K562 (cell line): ENCODE measurements around the gene NYNRIN. TPM values are rescaled to one million over a fixed set of nuclear protein-coding genes. Genes with fewer than 3 reads are reported as not detected.

Source experiments
- CC2D1A ChIP-seq: fragments of 450-650 bp; IDR thresholded peaks from 2 replicates; pipeline ENCODE4 v1.6.1; 2017; ENCODE audit warnings: mild to moderate bottlenecking
- FOXJ2 ChIP-seq: fragments of 200-800 bp; sonication (Bioruptor generic); IDR thresholded peaks from 2 replicates; pipeline ENCODE4 v1.6.1; 2016; ENCODE audit warnings: missing genetic modification characterization, missing compliant biosample characterization
- FOXJ3 ChIP-seq: sonication (generic); formaldehyde crosslinking; IDR thresholded peaks from 2 replicates; pipeline ENCODE4 v1.4.0; 2020; ENCODE audit warnings: mild to moderate bottlenecking, missing genetic modification reagents
- PRPF4 ChIP-seq: fragments of 200-400 bp; formaldehyde crosslinking; IDR thresholded peaks from one replicate; pipeline ENCODE4 v1.6.1; 2017; ENCODE audit warnings: low read length, low read depth, mild to moderate bottlenecking; ENCODE audit not compliant: insufficient read depth, poor library complexity, severe bottlenecking
- SMAD3 ChIP-seq: fragments of 450-650 bp; formaldehyde crosslinking; conservative IDR thresholded peaks from 2 replicates; pipeline ENCODE4 v1.4.0; 2020; ENCODE audit warnings: mild to moderate bottlenecking
- SMARCB1 ChIP-seq: IDR thresholded peaks from 2 replicates; pipeline ENCODE4 v1.6.1; 2011; ENCODE audit warnings: improper control_type of control experiment, low read depth; ENCODE audit not compliant: insufficient read length
- SMARCE1 ChIP-seq: fragments of 450-650 bp; IDR thresholded peaks from 2 replicates; pipeline ENCODE4 v1.7.1; 2016; ENCODE audit warnings: mild to moderate bottlenecking
- ZNF146 ChIP-seq: IDR thresholded peaks from one replicate; pipeline ENCODE4 v1.6.1; 2018; ENCODE audit warnings: missing compliant biosample characterization; ENCODE audit not compliant: unreplicated experiment
- ZNF778 ChIP-seq: fragments of 450-650 bp; formaldehyde crosslinking; IDR thresholded peaks from 2 replicates; pipeline ENCODE4 v1.4.0; 2020; ENCODE audit warnings: mild to moderate bottlenecking, moderate library complexity
- polyA plus RNA-seq, 8 experiments: library from polyadenylated mRNA; depleted of rRNA in 4 of 8; stranded (reverse) in 5 of 8; unstranded in 3 of 8; fragments of >200 nt; fragmentation: Nextera tagmentation in 2 of 8; fragmentation: Illumina TruSeq in 1 of 8; extraction: Ambion mirVana in 2 of 8; extraction: Trizol in 1 of 8; gene quantifications; 2 replicates each; pipeline versions ENCODE4 v1.2.1 to v1.2.3, GENCODE V29; 2011 to 2014; ENCODE audit warnings: inconsistent platforms in 1 of 8, missing spikeins in 1 of 8
- small RNA-seq: library from RNA; depleted of rRNA; stranded (forward); fragments of <200 nt; gene quantifications from one replicate; pipeline ENCODE3, GENCODE V24; 2014
- total RNA-seq, 7 experiments: library from RNA; depleted of rRNA in 6 of 7; stranded (reverse); fragments of >200 nt in 6 of 7; fragmentation: Illumina TruSeq in 2 of 7; extraction: Trizol in 2 of 7; gene quantifications; 2 replicates each; pipeline versions ENCODE4 v1.2.1 to v1.2.3, GENCODE V29; 2011 to 2021; ENCODE audit warnings: low replicate concordance in 1 of 7
- TF ChIP-seq, protein P1 (sequence below): fragments of 450-650 bp; IDR thresholded peaks from 2 replicates; pipeline ENCODE4 v1.6.1; 2016; ENCODE audit warnings: mild to moderate bottlenecking, moderate library complexity

NYNRIN gene
- total and polyA plus RNA-seq, 9 of the 15 experiments (the other 6 are each of a cell fraction or from before 2014, with no cell fraction given): 0.04 to 1.2 (median 0.28) TPM

DNA sequence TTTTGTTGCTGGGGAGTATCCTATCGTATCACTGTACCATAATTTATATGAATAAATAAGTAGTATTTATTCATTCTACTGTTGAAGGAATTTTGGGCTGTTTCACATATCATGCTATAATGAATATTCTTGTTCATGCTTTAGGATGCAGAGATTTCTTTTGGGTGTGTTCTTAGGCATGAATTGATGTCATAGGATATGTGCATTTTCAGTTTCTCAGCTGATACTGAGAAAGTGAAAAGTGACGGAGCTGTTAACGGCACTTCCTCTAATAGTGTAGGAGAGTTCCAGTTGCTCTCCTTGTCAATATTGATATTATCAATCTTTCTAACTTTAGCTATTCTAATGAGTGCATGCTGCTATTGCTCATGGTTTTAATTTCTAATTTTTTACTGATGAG, 67.0 kb downstream of the NYNRIN start (continued):
- TF ChIP-seq, protein P1, sequence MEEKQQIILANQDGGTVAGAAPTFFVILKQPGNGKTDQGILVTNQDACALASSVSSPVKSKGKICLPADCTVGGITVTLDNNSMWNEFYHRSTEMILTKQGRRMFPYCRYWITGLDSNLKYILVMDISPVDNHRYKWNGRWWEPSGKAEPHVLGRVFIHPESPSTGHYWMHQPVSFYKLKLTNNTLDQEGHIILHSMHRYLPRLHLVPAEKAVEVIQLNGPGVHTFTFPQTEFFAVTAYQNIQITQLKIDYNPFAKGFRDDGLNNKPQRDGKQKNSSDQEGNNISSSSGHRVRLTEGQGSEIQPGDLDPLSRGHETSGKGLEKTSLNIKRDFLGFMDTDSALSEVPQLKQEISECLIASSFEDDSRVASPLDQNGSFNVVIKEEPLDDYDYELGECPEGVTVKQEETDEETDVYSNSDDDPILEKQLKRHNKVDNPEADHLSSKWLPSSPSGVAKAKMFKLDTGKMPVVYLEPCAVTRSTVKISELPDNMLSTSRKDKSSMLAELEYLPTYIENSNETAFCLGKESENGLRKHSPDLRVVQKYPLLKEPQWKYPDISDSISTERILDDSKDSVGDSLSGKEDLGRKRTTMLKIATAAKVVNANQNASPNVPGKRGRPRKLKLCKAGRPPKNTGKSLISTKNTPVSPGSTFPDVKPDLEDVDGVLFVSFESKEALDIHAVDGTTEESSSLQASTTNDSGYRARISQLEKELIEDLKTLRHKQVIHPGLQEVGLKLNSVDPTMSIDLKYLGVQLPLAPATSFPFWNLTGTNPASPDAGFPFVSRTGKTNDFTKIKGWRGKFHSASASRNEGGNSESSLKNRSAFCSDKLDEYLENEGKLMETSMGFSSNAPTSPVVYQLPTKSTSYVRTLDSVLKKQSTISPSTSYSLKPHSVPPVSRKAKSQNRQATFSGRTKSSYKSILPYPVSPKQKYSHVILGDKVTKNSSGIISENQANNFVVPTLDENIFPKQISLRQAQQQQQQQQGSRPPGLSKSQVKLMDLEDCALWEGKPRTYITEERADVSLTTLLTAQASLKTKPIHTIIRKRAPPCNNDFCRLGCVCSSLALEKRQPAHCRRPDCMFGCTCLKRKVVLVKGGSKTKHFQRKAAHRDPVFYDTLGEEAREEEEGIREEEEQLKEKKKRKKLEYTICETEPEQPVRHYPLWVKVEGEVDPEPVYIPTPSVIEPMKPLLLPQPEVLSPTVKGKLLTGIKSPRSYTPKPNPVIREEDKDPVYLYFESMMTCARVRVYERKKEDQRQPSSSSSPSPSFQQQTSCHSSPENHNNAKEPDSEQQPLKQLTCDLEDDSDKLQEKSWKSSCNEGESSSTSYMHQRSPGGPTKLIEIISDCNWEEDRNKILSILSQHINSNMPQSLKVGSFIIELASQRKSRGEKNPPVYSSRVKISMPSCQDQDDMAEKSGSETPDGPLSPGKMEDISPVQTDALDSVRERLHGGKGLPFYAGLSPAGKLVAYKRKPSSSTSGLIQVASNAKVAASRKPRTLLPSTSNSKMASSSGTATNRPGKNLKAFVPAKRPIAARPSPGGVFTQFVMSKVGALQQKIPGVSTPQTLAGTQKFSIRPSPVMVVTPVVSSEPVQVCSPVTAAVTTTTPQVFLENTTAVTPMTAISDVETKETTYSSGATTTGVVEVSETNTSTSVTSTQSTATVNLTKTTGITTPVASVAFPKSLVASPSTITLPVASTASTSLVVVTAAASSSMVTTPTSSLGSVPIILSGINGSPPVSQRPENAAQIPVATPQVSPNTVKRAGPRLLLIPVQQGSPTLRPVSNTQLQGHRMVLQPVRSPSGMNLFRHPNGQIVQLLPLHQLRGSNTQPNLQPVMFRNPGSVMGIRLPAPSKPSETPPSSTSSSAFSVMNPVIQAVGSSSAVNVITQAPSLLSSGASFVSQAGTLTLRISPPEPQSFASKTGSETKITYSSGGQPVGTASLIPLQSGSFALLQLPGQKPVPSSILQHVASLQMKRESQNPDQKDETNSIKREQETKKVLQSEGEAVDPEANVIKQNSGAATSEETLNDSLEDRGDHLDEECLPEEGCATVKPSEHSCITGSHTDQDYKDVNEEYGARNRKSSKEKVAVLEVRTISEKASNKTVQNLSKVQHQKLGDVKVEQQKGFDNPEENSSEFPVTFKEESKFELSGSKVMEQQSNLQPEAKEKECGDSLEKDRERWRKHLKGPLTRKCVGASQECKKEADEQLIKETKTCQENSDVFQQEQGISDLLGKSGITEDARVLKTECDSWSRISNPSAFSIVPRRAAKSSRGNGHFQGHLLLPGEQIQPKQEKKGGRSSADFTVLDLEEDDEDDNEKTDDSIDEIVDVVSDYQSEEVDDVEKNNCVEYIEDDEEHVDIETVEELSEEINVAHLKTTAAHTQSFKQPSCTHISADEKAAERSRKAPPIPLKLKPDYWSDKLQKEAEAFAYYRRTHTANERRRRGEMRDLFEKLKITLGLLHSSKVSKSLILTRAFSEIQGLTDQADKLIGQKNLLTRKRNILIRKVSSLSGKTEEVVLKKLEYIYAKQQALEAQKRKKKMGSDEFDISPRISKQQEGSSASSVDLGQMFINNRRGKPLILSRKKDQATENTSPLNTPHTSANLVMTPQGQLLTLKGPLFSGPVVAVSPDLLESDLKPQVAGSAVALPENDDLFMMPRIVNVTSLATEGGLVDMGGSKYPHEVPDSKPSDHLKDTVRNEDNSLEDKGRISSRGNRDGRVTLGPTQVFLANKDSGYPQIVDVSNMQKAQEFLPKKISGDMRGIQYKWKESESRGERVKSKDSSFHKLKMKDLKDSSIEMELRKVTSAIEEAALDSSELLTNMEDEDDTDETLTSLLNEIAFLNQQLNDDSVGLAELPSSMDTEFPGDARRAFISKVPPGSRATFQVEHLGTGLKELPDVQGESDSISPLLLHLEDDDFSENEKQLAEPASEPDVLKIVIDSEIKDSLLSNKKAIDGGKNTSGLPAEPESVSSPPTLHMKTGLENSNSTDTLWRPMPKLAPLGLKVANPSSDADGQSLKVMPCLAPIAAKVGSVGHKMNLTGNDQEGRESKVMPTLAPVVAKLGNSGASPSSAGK: no peak
- no peak for TF ChIP-seq CC2D1A
- TF ChIP-seq SMARCE1: no peak
- no peak for TF ChIP-seq SMAD3 (CRISPR knock-in tag)
- TF ChIP-seq ZNF146: no peak
- no peak for TF ChIP-seq PRPF4
- TF ChIP-seq ZNF778 (CRISPR knock-in tag): no peak
- no peak for TF ChIP-seq FOXJ3 (CRISPR knock-in tag)
- no peak for TF ChIP-seq SMARCB1
- TF ChIP-seq FOXJ2 (tag): no peak

Small RNAs within 50 kb of the gene (small RNA-seq; reads per million reads assigned to genes)
- gene RF00026: not detected

Other genes with a start within 250 kb of the NYNRIN start
Only the 7 nearest of the 27 such genes appear.
- 2.8 and 3.6 TPM in 2 replicates for gene LTB4R, start 87.5 kb upstream of the NYNRIN start, total RNA-seq (2014; rRNA removed)
- 1.7 and 1.8 TPM in 2 replicates for gene LTB4R, start 87.5 kb upstream of the NYNRIN start, total RNA-seq (2014; rRNA removed; fragmentation: Illumina TruSeq; extraction: Trizol)
- gene LTB4R, start 87.5 kb upstream of the NYNRIN start, total RNA-seq (2015; rRNA removed; fragmentation: Illumina TruSeq; extraction: Trizol): 2.1 and 2.3 TPM in 2 replicates
- 3.7 and 7.0 TPM in 2 replicates for gene LTB4R, start 87.5 kb upstream of the NYNRIN start, total RNA-seq (2021)
- 4.0 and 4.3 TPM in 2 replicates for gene LTB4R, start 87.5 kb upstream of the NYNRIN start, polyA plus RNA-seq (2011; rRNA removed)
- 4.4 and 4.8 TPM in 2 replicates for gene LTB4R, start 87.5 kb upstream of the NYNRIN start, polyA plus RNA-seq (2014; fragmentation: Illumina TruSeq; extraction: Trizol)
- under 1 TPM; 0.38 to 0.61 TPM for gene LTB4R, start 87.5 kb upstream of the NYNRIN start, polyA plus RNA-seq (2014; fragmentation: Nextera tagmentation; extraction: Ambion mirVana)
- gene LTB4R, start 87.5 kb upstream of the NYNRIN start, polyA plus RNA-seq (2014; rRNA removed): 10.5 and 11.4 TPM in 2 replicates
- 0.09 TPM in 1 of 2 replicates, not detected in the other for gene ADCY4, start 63.9 kb upstream of the NYNRIN start, total RNA-seq (2014; rRNA removed)
- gene ADCY4, start 63.9 kb upstream of the NYNRIN start, total RNA-seq (2014; rRNA removed; fragmentation: Illumina TruSeq; extraction: Trizol): 0.18 TPM in 1 of 2 replicates, not detected in the other
- not detected in 2 replicates for gene ADCY4, start 63.9 kb upstream of the NYNRIN start, total RNA-seq (2015; rRNA removed; fragmentation: Illumina TruSeq; extraction: Trizol)
- 0.07 and 0.31 TPM in 2 replicates for gene ADCY4, start 63.9 kb upstream of the NYNRIN start, total RNA-seq (2021)
- 0.21 and 0.39 TPM in 2 replicates for gene ADCY4, start 63.9 kb upstream of the NYNRIN start, polyA plus RNA-seq (2011; rRNA removed)
- gene ADCY4, start 63.9 kb upstream of the NYNRIN start, polyA plus RNA-seq (2014; fragmentation: Illumina TruSeq; extraction: Trizol): 0.04 and 0.06 TPM in 2 replicates
- gene ADCY4, start 63.9 kb upstream of the NYNRIN start, polyA plus RNA-seq (2014; fragmentation: Nextera tagmentation; extraction: Ambion mirVana): under 1 TPM in 1 of 2 experiments, not detected in 1; 0.04 TPM
- gene ADCY4, start 63.9 kb upstream of the NYNRIN start, polyA plus RNA-seq (2014; rRNA removed): 0.15 and 0.47 TPM in 2 replicates
- 0.27 TPM in 1 of 2 replicates, not detected in the other for gene RIPK3, start 59.0 kb upstream of the NYNRIN start, total RNA-seq (2014; rRNA removed)
- gene RIPK3, start 59.0 kb upstream of the NYNRIN start, total RNA-seq (2014; rRNA removed; fragmentation: Illumina TruSeq; extraction: Trizol): 0.29 TPM in 1 of 2 replicates, not detected in the other
- 0.23 and 0.43 TPM in 2 replicates for gene RIPK3, start 59.0 kb upstream of the NYNRIN start, total RNA-seq (2015; rRNA removed; fragmentation: Illumina TruSeq; extraction: Trizol)
- 0.31 and 0.40 TPM in 2 replicates for gene RIPK3, start 59.0 kb upstream of the NYNRIN start, total RNA-seq (2021)
- 0.08 and 0.27 TPM in 2 replicates for gene RIPK3, start 59.0 kb upstream of the NYNRIN start, polyA plus RNA-seq (2011; rRNA removed)
- gene RIPK3, start 59.0 kb upstream of the NYNRIN start, polyA plus RNA-seq (2014; fragmentation: Illumina TruSeq; extraction: Trizol): 0.14 TPM in 1 of 2 replicates, not detected in the other
- under 1 TPM in 1 of 2 experiments, not detected in 1; 0.03 TPM for gene RIPK3, start 59.0 kb upstream of the NYNRIN start, polyA plus RNA-seq (2014; fragmentation: Nextera tagmentation; extraction: Ambion mirVana)
- gene RIPK3, start 59.0 kb upstream of the NYNRIN start, polyA plus RNA-seq (2014; rRNA removed): 0.61 TPM in 1 of 2 replicates, not detected in the other
- gene NFATC4, start 30.8 kb upstream of the NYNRIN start, total RNA-seq (2014; rRNA removed): 0.54 and 2.4 TPM in 2 replicates
- gene NFATC4, start 30.8 kb upstream of the NYNRIN start, total RNA-seq (2014; rRNA removed; fragmentation: Illumina TruSeq; extraction: Trizol): 0.25 and 0.51 TPM in 2 replicates
- 0.40 and 0.49 TPM in 2 replicates for gene NFATC4, start 30.8 kb upstream of the NYNRIN start, total RNA-seq (2015; rRNA removed; fragmentation: Illumina TruSeq; extraction: Trizol)
- gene NFATC4, start 30.8 kb upstream of the NYNRIN start, total RNA-seq (2021): 2.2 and 3.7 TPM in 2 replicates
- gene NFATC4, start 30.8 kb upstream of the NYNRIN start, polyA plus RNA-seq (2011; rRNA removed): 3.8 and 9.9 TPM in 2 replicates
- gene NFATC4, start 30.8 kb upstream of the NYNRIN start, polyA plus RNA-seq (2014; fragmentation: Illumina TruSeq; extraction: Trizol): 1.0 and 1.1 TPM in 2 replicates
- under 1 TPM in 1 of 2 experiments, not detected in 1; 0.32 TPM for gene NFATC4, start 30.8 kb upstream of the NYNRIN start, polyA plus RNA-seq (2014; fragmentation: Nextera tagmentation; extraction: Ambion mirVana)
- gene NFATC4, start 30.8 kb upstream of the NYNRIN start, polyA plus RNA-seq (2014; rRNA removed): 1.9 and 2.5 TPM in 2 replicates
- gene CBLN3, start 30.7 kb downstream of the NYNRIN start, total RNA-seq (2014; rRNA removed): 0.05 and 0.20 TPM in 2 replicates
- 0.10 and 0.11 TPM in 2 replicates for gene CBLN3, start 30.7 kb downstream of the NYNRIN start, total RNA-seq (2014; rRNA removed; fragmentation: Illumina TruSeq; extraction: Trizol)
- 0.19 and 0.25 TPM in 2 replicates for gene CBLN3, start 30.7 kb downstream of the NYNRIN start, total RNA-seq (2015; rRNA removed; fragmentation: Illumina TruSeq; extraction: Trizol)
- 0.44 and 0.67 TPM in 2 replicates for gene CBLN3, start 30.7 kb downstream of the NYNRIN start, total RNA-seq (2021)
- gene CBLN3, start 30.7 kb downstream of the NYNRIN start, polyA plus RNA-seq (2011; rRNA removed): 0.59 and 0.66 TPM in 2 replicates
- gene CBLN3, start 30.7 kb downstream of the NYNRIN start, polyA plus RNA-seq (2014; fragmentation: Illumina TruSeq; extraction: Trizol): 0.30 and 0.32 TPM in 2 replicates
- gene CBLN3, start 30.7 kb downstream of the NYNRIN start, polyA plus RNA-seq (2014; fragmentation: Nextera tagmentation; extraction: Ambion mirVana): under 1 TPM in 1 of 2 experiments, not detected in 1; 0.06 TPM
- 0.05 and 0.27 TPM in 2 replicates for gene CBLN3, start 30.7 kb downstream of the NYNRIN start, polyA plus RNA-seq (2014; rRNA removed)
- gene KHNYN, start 31.0 kb downstream of the NYNRIN start, total RNA-seq (2014; rRNA removed): 18.6 and 26.9 TPM in 2 replicates
- gene KHNYN, start 31.0 kb downstream of the NYNRIN start, total RNA-seq (2014; rRNA removed; fragmentation: Illumina TruSeq; extraction: Trizol): 13.6 and 14.2 TPM in 2 replicates
- 14.5 and 14.6 TPM in 2 replicates for gene KHNYN, start 31.0 kb downstream of the NYNRIN start, total RNA-seq (2015; rRNA removed; fragmentation: Illumina TruSeq; extraction: Trizol)
- gene KHNYN, start 31.0 kb downstream of the NYNRIN start, total RNA-seq (2021): 20.0 and 26.0 TPM in 2 replicates
- gene KHNYN, start 31.0 kb downstream of the NYNRIN start, polyA plus RNA-seq (2011; rRNA removed): 12.4 and 14.8 TPM in 2 replicates
- gene KHNYN, start 31.0 kb downstream of the NYNRIN start, polyA plus RNA-seq (2014; fragmentation: Illumina TruSeq; extraction: Trizol): 14.1 and 18.3 TPM in 2 replicates
- gene KHNYN, start 31.0 kb downstream of the NYNRIN start, polyA plus RNA-seq (2014; fragmentation: Nextera tagmentation; extraction: Ambion mirVana): 1 to 10 TPM in 1 of 2 experiments, under 1 TPM in 1; 0.76 to 1.8 TPM
- gene KHNYN, start 31.0 kb downstream of the NYNRIN start, polyA plus RNA-seq (2014; rRNA removed): 14.4 and 16.5 TPM in 2 replicates
- gene SDR39U1, start 43.8 kb downstream of the NYNRIN start, total RNA-seq (2014; rRNA removed): 19.8 and 21.7 TPM in 2 replicates
- gene SDR39U1, start 43.8 kb downstream of the NYNRIN start, total RNA-seq (2014; rRNA removed; fragmentation: Illumina TruSeq; extraction: Trizol): 8.8 and 10.4 TPM in 2 replicates
- 17.7 and 18.2 TPM in 2 replicates for gene SDR39U1, start 43.8 kb downstream of the NYNRIN start, total RNA-seq (2015; rRNA removed; fragmentation: Illumina TruSeq; extraction: Trizol)
- gene SDR39U1, start 43.8 kb downstream of the NYNRIN start, total RNA-seq (2021): 34.5 and 36.8 TPM in 2 replicates
- gene SDR39U1, start 43.8 kb downstream of the NYNRIN start, polyA plus RNA-seq (2011; rRNA removed): 33.2 and 38.4 TPM in 2 replicates
- 27.8 and 40.9 TPM in 2 replicates for gene SDR39U1, start 43.8 kb downstream of the NYNRIN start, polyA plus RNA-seq (2014; fragmentation: Illumina TruSeq; extraction: Trizol)
- 10 to 100 TPM; 11.0 to 18.6 TPM for gene SDR39U1, start 43.8 kb downstream of the NYNRIN start, polyA plus RNA-seq (2014; fragmentation: Nextera tagmentation; extraction: Ambion mirVana)
- 53.7 and 56.1 TPM in 2 replicates for gene SDR39U1, start 43.8 kb downstream of the NYNRIN start, polyA plus RNA-seq (2014; rRNA removed)